ENCODE measurements around the gene TEX22.

Gene TEX22

GRCh38 chr14:105455766-105456660 is 57.7 kb downstream of the TEX22 start:
- no peak for DNase-seq (ENCODE audit: low spot score in 2 of 2)
- H3K9me3 ChIP-seq: no peaks in the 10 kb centered on the region
- in situ Hi-C loops (cut with MboI; ENCODE audit: low sequenced_read_pairs): no loop called here
- no peaks in the 10 kb centered on the region for H3K27me3 ChIP-seq (ENCODE audit: low read depth)
- no peak overlapping the region for H3K4me3 ChIP-seq
- H3K4me1 ChIP-seq: no peaks in the 10 kb centered on the region
- peaks cover 69% of the 10 kb centered on the region for H3K36me3 ChIP-seq (replicated peaks)

- no peaks in the 10 kb centered on the region for H3K9me3 ChIP-seq
- no peaks in the 10 kb centered on the region for H3K27me3 ChIP-seq (ENCODE audit: low read depth)
- DNase-seq (ENCODE audit: low spot score in 2 of 2): no peak
- H3K4me1 ChIP-seq: no peaks in the 10 kb centered on the region
- H3K4me3 ChIP-seq: no peak overlapping the region
- H3K36me3 ChIP-seq (replicated peaks): peaks cover 63% of the 10 kb centered on the region
- in situ Hi-C loops (cut with MboI; ENCODE audit: low sequenced_read_pairs): no loop called here
Observed at GRCh38 chr14:105456736-105457617, 58.6 kb downstream of the TEX22 start.

- no peak overlapping the region for H3K4me3 ChIP-seq
- no peaks in the 10 kb centered on the region for H3K4me1 ChIP-seq
- no peaks in the 10 kb centered on the region for H3K9me3 ChIP-seq
- no peak for DNase-seq (ENCODE audit: low spot score in 2 of 2)
- no peaks in the 10 kb centered on the region for H3K27me3 ChIP-seq (ENCODE audit: low read depth)
- in situ Hi-C loops (cut with MboI; ENCODE audit: low sequenced_read_pairs): no loop called here
- H3K36me3 ChIP-seq (replicated peaks): peaks cover 64% of the 10 kb centered on the region
Observed at GRCh38 chr14:105458010-105458409, 59.7 kb downstream of the TEX22 start.

- Histone ChIP-seq H3K4me3 (no peak overlapping the region), H3K27me3 (ENCODE audit: low read depth) (no peaks in the 10 kb centered on the region), H3K4me1 (no peaks in the 10 kb centered on the region), H3K9me3 (no peaks in the 10 kb centered on the region), H3K36me3 (replicated peaks) (peaks cover 66% of the 10 kb centered on the region)
- in situ Hi-C loops (cut with MboI; ENCODE audit: low sequenced_read_pairs): no loop called here
- DNase-seq (ENCODE audit: low spot score in 2 of 2): no peak
Observed at GRCh38 chr14:105458571-105458970, 60.2 kb downstream of the TEX22 start.

- Histone ChIP-seq H3K27me3 (ENCODE audit: low read depth) (no peaks in the 10 kb centered on the region), H3K4me3 (no peak overlapping the region), H3K36me3 (replicated peaks) (peaks cover 64% of the 10 kb centered on the region), H3K4me1 (no peaks in the 10 kb centered on the region), H3K9me3 (no peaks in the 10 kb centered on the region)
- DNase-seq (ENCODE audit: low spot score in 2 of 2): no peak
- in situ Hi-C loops (cut with MboI; ENCODE audit: low sequenced_read_pairs): no loop called here
Observed at GRCh38 chr14:105460116-105460515, 61.8 kb downstream of the TEX22 start.

GRCh38 chr14:105460616-105461015 is 62.3 kb downstream of the TEX22 start:
- no peak for DNase-seq (ENCODE audit: low spot score in 2 of 2)
- Histone ChIP-seq H3K27me3 (ENCODE audit: low read depth) (no peaks in the 10 kb centered on the region), H3K4me3 (no peak overlapping the region), H3K4me1 (no peaks in the 10 kb centered on the region), H3K36me3 (replicated peaks) (peaks cover 62% of the 10 kb centered on the region), H3K9me3 (no peaks in the 10 kb centered on the region)
- in situ Hi-C loops (cut with MboI; ENCODE audit: low sequenced_read_pairs): no loop called here

GRCh38 chr14:105461903-105462302 is 63.6 kb downstream of the TEX22 start:
- no peaks in the 10 kb centered on the region for H3K9me3 ChIP-seq
- H3K4me3 ChIP-seq: no peak overlapping the region
- H3K27me3 ChIP-seq (ENCODE audit: low read depth): no peaks in the 10 kb centered on the region
- DNase-seq (ENCODE audit: low spot score in 2 of 2): no peak
- peaks cover 59% of the 10 kb centered on the region for H3K36me3 ChIP-seq (replicated peaks)
- in situ Hi-C loops (cut with MboI; ENCODE audit: low sequenced_read_pairs): no loop called here
- no peaks in the 10 kb centered on the region for H3K4me1 ChIP-seq

Data from HAP-1 (cell line).